Psoas muscle (tissue), 8 donors: ENCODE measurements around the gene RPN1. TPM values are rescaled to one million over a fixed set of nuclear protein-coding genes. Genes with fewer than 3 reads are reported as not detected.
"Not testable (repeated sequence)": the region's sequence is repeated elsewhere in the genome, so short reads cannot be mapped to it uniquely, and the experiment has no call there.

Experiments used
- ATAC-seq, 4 donors: fragments of 200-7000 bp; cut with Tn5 transposase; one replicate each; pipeline ENCODE4 v1.9.1; 2020; ENCODE audit warnings: moderate library complexity in 3 of 4, mild to moderate bottlenecking in 2 of 4
- DNase-seq, 2 donors: peaks; one replicate each; pipeline ENCODE4 v3.0.0-alpha.2; 2020
- H3K27ac ChIP-seq: fragments of 200-600 bp; one replicate; pipeline ENCODE4 v1.8.0; 2022
- H3K27me3 ChIP-seq, 3 donors: fragments of 200-600 bp in 1 of 3; one replicate each; pipeline versions ENCODE4 v1.6.1 to v1.8.0; 2013 to 2022; ENCODE audit warnings: low read length in 2 of 3, mild to moderate bottlenecking in 2 of 3, moderate library complexity in 1 of 3; ENCODE audit not compliant: insufficient read depth in 3 of 3
- H3K36me3 ChIP-seq, 2 donors: fragments of 200-600 bp in 1 of 2; one replicate each; pipeline versions ENCODE4 v1.6.1 to v1.8.0; 2013 to 2022; ENCODE audit warnings: low read depth in 1 of 2, mild to moderate bottlenecking in 1 of 2, moderate library complexity in 1 of 2; ENCODE audit not compliant: insufficient read depth in 1 of 2
- H3K4me1 ChIP-seq: fragments of 200-600 bp; one replicate; pipeline ENCODE4 v1.8.0; 2022
- H3K4me3 ChIP-seq: fragments of 200-600 bp; one replicate; pipeline ENCODE4 v1.8.0; 2022; ENCODE audit warnings: mild to moderate bottlenecking
- H3K9me3 ChIP-seq: fragments of 200-600 bp; one replicate; pipeline ENCODE4 v1.8.0; 2022
- WGBS, 3 donors: extraction: QIAGEN DNeasy Blood & Tissue Kit; methylation state at CpG; one replicate each; pipeline versions ENCODE4 v1.1.6 to v1.1.7; 2013; 5-methylcytosine and 5-hydroxymethylcytosine counted together
- intact Hi-C, 2 donors: fragments of 100-400 bp; cut with DNase I; formaldehyde crosslinking; loops; one replicate each; pipeline versions ENCODE4 v1.11.0 to v1.14.2; 2022
- polyA plus RNA-seq, 3 donors: library from polyadenylated mRNA; stranded (reverse); fragments of 200-250 nt; gene quantifications; one replicate each; pipeline ENCODE4 v1.2.3, GENCODE V29; 2013
- total RNA-seq, 4 donors: library from RNA; stranded (reverse); fragmentation: NEBNext Ultra II Directional in 2 of 4; extraction: Animal tissue kit (Norgen Biotek cat#: 25700) in 2 of 4; gene quantifications; one replicate each; pipeline versions ENCODE4 v1.2.1 to v1.2.4, GENCODE V29; 2021 to 2023
- TF ChIP-seq, protein P1 (sequence below): fragments of 200-600 bp; IDR thresholded peaks from one replicate; pipeline ENCODE4 v1.8.0; 2022; ENCODE audit warnings: antibody characterized with exemption
- donor health status: healthy with polysubstance abuse.
- donor health status: DM: no; HTN: no; CAD: no; lungs with moderate emphysema.
- donor health status: Bipolar disorder and iron deficiency.
- donor health status: healthy.
- donor health status: DM: yes; HTN: yes; CAD: no.
- donor health status: DM: no; HTN: no; CAD: no.
- donor health status: DM: no; HTN: no; CAD: no.
- donor health status: DM: yes; HTN: yes; CAD: no.

RPN1 gene
- total and polyA plus RNA-seq, 7 donors, result 55.5 to 197 (median 110) TPM

DNA sequence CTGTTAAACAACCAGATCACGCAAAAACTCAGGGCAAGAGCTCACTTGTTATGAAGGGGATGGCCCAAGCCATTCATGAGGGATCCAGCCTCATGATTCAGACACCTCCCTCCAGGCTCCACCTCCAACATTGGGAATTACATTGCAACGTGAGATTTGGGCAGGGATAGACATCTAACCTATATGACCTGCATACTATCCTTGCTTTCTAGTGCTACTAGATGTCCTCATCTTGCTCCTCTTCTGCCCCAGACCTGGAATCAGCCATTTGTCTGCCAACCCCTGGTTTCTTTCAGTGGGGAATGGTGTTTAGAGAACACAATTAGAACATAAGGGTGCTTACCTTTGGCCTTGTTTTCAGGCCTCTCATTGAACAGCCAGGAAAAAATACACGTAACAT lies 63.2 kb downstream of the RPN1 start:
- TF ChIP-seq, protein P1, sequence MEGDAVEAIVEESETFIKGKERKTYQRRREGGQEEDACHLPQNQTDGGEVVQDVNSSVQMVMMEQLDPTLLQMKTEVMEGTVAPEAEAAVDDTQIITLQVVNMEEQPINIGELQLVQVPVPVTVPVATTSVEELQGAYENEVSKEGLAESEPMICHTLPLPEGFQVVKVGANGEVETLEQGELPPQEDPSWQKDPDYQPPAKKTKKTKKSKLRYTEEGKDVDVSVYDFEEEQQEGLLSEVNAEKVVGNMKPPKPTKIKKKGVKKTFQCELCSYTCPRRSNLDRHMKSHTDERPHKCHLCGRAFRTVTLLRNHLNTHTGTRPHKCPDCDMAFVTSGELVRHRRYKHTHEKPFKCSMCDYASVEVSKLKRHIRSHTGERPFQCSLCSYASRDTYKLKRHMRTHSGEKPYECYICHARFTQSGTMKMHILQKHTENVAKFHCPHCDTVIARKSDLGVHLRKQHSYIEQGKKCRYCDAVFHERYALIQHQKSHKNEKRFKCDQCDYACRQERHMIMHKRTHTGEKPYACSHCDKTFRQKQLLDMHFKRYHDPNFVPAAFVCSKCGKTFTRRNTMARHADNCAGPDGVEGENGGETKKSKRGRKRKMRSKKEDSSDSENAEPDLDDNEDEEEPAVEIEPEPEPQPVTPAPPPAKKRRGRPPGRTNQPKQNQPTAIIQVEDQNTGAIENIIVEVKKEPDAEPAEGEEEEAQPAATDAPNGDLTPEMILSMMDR, result no peak

DNA sequence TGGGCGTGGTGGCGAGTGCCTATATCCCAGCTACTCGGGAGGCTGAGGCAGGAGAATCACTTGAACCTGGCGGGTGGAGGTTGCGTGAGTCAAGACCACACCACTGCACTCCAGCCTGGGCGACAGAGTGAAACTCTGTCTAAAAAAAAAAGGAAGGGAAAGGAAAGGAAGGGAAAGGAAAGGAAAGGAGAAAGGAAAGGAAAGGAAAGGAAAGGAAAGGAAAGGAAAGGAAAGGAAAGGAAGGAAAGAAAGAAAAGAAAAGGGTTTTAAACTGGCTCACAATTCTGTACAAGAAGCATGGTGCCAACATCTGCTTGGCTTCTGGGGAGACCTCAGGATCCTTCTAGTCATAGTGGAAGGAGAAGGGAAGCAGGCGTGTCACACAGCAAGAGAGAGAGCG lies 63.7 kb downstream of the RPN1 start:
- H3K36me3 ChIP-seq, DNase-seq, H3K9me3 ChIP-seq, H3K27ac ChIP-seq, intact Hi-C loops, H3K4me1 ChIP-seq, H3K4me3 ChIP-seq, H3K27me3 ChIP-seq, ATAC-seq: not testable (repeated sequence)
- WGBS, 3 donors, result 91 to 94% (median 91%) methylated on average over 8 of the region's 8 CpGs

More for the DNA sequence above, 63.2 kb downstream of the RPN1 start:
- no peak overlapping the region for H3K27ac ChIP-seq
- WGBS, 3 donors, result 77 to 89% (median 82%) methylated on average over 3 of the region's 3 CpGs
- peaks cover 0 to 2% (median 0%) of the 10 kb centered on the region in 3 donors for H3K27me3 ChIP-seq
- no peaks in the 10 kb centered on the region for H3K4me1 ChIP-seq
- H3K4me3 ChIP-seq, result no peak overlapping the region
- H3K36me3 ChIP-seq, result no peaks in the 10 kb centered on the region
- intact Hi-C loops, result no loop called here
- no peaks in the 10 kb centered on the region for H3K9me3 ChIP-seq
- DNase-seq, result no peak
- no peak for ATAC-seq

DNA sequence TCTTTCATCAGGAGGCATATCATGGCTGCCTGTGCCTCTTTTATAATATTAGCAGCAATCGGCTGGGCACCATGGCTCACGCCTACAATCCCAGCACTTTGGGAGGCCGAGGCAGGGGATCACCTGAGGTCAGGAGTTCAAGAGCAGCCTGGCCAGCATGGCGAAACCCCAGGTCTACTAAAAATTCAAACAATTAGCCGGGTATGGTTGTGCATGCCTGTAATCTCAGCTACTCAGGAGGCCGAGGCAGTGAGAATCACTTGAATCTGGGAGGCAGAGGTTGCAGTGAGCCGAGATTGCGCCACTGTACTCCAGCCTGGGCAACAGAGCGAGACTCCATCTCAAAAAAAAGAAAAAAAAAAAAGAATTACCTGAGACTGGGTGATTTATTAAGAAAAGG lies 64.2 kb downstream of the RPN1 start:
- WGBS, 3 donors, result 81 to 89% (median 85%) methylated on average over 9 of the region's 9 CpGs
- H3K27ac ChIP-seq, H3K9me3 ChIP-seq, H3K4me1 ChIP-seq, ATAC-seq, DNase-seq, H3K4me3 ChIP-seq, intact Hi-C loops, H3K36me3 ChIP-seq, H3K27me3 ChIP-seq: not testable (repeated sequence)

DNA sequence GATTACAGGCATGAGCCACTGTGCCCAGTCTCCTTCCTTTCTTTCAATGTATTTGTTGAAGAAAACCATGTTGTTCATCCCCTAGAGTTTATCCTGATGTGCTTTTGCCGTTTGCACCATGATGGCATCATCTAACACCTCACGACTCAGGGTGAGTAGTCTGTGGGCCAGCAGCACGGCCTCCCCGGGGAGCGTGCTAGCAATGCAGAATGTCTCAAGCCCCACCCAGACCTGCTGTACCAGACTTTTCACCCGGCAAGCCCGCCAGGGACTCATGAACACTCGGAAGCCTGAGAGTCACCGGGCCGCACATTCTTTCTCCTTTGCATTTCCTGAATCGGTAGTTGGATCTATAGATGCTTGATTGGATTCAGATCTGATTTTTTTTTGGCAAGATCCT lies 64.6 kb downstream of the RPN1 start:
- 82 to 87% (median 83%) methylated on average over 11 of the region's 11 CpGs for WGBS, 3 donors

DNA sequence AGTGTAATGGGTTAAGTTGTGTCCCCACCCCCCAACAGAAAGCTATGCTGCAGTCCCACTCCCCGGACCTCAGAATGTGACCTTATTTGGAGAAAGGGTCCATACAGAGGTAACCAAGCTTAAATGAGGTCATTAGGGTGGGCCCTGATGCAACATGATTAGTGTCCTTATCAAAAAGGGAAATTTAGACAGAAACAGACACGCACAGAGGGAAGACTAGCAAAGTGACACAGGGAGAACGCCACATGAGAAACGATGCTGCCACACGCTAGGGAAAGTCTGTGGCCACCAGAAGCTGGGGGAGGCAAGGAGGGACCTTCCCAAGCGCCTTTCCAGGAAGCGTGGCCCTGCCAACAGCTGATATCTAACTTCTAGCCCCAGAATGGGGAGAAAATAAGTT lies 65.4 kb downstream of the RPN1 start:
- Histone ChIP-seq H3K27ac (no peak overlapping the region), H3K4me1 (no peaks in the 10 kb centered on the region), H3K9me3 (no peaks in the 10 kb centered on the region), H3K27me3 (peaks cover 0 to 2% (median 0%) of the 10 kb centered on the region in 3 donors), H3K36me3 (no peaks in the 10 kb centered on the region), H3K4me3 (no peak overlapping the region)
- TF ChIP-seq, protein P1, result no peak
- intact Hi-C loops, result no loop called here
- 72 to 83% (median 74%) methylated on average over 7 of the region's 7 CpGs for WGBS, 3 donors
- DNase-seq, result no peak
- no peak for ATAC-seq

More for the DNA sequence above, 64.6 kb downstream of the RPN1 start:
- H3K27me3 ChIP-seq, result peaks cover 0 to 2% (median 0%) of the 10 kb centered on the region in 3 donors
- DNase-seq (no peak), ATAC-seq (no peak)
- intact Hi-C loops, result no loop called here
- no peaks in the 10 kb centered on the region for H3K4me1 ChIP-seq
- H3K9me3 ChIP-seq, result no peaks in the 10 kb centered on the region
- H3K36me3 ChIP-seq, result no peaks in the 10 kb centered on the region
- TF ChIP-seq, protein P1, result no peak
- H3K4me3 ChIP-seq, result no peak overlapping the region
- H3K27ac ChIP-seq, result no peak overlapping the region

DNA sequence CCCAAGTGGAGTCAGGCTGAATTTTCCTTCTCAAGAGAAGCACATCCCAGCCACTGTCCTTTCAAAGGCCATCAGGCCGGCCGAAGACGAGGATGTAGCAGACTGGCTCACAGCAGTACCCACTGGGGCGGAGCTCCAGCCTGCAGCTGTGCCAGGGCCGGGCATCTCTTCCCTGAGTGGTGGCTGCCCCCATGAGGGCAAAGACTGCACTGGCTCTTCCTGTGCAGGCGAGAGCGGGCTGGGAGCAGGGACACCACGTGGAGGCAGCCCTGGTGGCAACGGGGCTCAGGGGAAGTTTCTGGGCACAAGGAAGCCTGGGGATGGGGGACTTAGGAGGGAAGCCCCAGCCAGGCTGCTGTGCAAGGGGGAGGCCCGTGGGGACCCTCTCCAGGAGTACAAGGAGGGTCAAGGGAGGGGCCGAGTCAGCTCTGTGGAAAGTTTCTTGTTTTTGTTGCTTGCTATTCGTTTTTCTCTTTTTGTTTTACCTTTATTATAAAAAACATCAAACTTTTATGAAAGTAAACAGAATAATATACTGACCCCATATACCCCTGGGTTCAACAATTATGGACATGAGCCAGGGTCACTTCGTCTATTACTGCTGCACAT lies 66.1 kb downstream of the RPN1 start:
- whole genome bisulfite sequencing, 3 donors, result 16 to 19% (median 18%) methylated on average over 13 of the region's 13 CpGs
- Histone ChIP-seq H3K27me3 (peaks cover 0 to 2% (median 0%) of the 10 kb centered on the region in 3 donors), H3K9me3 (no peaks in the 10 kb centered on the region), H3K36me3 (no peaks in the 10 kb centered on the region), H3K4me3 (no peak overlapping the region), H3K4me1 (no peaks in the 10 kb centered on the region), H3K27ac (no peak overlapping the region)
- peak; percentile 87 to 99 (median 96) for ATAC-seq
- intact Hi-C loops, result no loop called here
- DNase-seq, result peak; percentile 68 to 83
- TF ChIP-seq, protein P1, result peak; percentile 57
